ENCODE data around the gene HPCAL4.

The HPCAL4 gene

DNA sequence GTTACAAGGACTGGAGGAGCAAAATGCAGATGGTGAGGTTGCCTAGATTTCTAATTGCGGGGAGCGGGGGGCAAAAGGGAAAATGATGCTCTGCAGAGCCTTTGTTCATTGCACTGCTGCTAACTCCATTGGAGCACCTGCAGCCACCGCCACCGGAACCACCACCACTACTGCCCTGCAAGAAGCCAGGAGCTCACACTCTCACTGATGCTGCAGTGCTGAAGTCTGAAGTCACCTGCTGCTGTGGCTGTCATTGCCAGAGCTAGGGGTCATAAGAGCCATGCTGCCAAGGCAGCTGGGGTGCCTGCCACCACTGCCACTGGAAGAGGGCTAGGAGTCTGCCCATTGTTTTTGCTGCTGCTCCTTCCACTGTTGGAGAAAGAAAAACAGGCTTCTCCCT lies 7.3 kb upstream of the HPCAL4 start:
- ChIA-PET CTCF (no interaction called here), POLR2A (no interaction called here)
- no peak overlapping the region for H3K27ac ChIP-seq (ENCODE audit: extremely low read depth, low read depth, low read length)
- TF ChIP-seq, protein P1, sequence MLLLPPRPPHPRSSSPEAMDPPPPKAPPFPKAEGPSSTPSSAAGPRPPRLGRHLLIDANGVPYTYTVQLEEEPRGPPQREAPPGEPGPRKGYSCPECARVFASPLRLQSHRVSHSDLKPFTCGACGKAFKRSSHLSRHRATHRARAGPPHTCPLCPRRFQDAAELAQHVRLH (tag by site-specific recombination; IDR thresholded peaks at IDR 0.05) = no peak
- TF ChIP-seq ZNF791 (tag by site-specific recombination; IDR thresholded peaks at IDR 0.05) = no peak
- no peak for TF ChIP-seq OSR2 (tag by site-specific recombination; IDR thresholded peaks at IDR 0.05)
- no peak for TF ChIP-seq SCRT2 (tag by site-specific recombination; IDR thresholded peaks at IDR 0.05)
- no peak for TF ChIP-seq ZNF292 (tag by site-specific recombination; IDR thresholded peaks at IDR 0.05; ENCODE audit: borderline replicate concordance, low read depth)
- TF ChIP-seq ZFHX2 (tag by site-specific recombination; conservative IDR thresholded peaks at IDR 0.05) = no peak
- no peak for TF ChIP-seq KLF8 (tag by site-specific recombination; IDR thresholded peaks at IDR 0.05)
- TF ChIP-seq YY1 (tag by site-specific recombination; IDR thresholded peaks at IDR 0.05) = no peak
- TF ChIP-seq ZNF335 (tag by site-specific recombination; conservative IDR thresholded peaks at IDR 0.05) = no peak
- no peak for TF ChIP-seq BCL11B (tag by site-specific recombination; IDR thresholded peaks at IDR 0.05; ENCODE audit: low read depth)
- no peak for TF ChIP-seq ZNF664 (tag by site-specific recombination; IDR thresholded peaks at IDR 0.05)
- TF ChIP-seq, protein P2, sequence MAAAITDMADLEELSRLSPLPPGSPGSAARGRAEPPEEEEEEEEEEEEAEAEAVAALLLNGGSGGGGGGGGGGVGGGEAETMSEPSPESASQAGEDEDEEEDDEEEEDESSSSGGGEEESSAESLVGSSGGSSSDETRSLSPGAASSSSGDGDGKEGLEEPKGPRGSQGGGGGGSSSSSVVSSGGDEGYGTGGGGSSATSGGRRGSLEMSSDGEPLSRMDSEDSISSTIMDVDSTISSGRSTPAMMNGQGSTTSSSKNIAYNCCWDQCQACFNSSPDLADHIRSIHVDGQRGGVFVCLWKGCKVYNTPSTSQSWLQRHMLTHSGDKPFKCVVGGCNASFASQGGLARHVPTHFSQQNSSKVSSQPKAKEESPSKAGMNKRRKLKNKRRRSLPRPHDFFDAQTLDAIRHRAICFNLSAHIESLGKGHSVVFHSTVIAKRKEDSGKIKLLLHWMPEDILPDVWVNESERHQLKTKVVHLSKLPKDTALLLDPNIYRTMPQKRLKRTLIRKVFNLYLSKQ (tag by site-specific recombination; IDR thresholded peaks at IDR 0.05; ENCODE audit: borderline replicate concordance) = no peak
- TF ChIP-seq, protein P3, sequence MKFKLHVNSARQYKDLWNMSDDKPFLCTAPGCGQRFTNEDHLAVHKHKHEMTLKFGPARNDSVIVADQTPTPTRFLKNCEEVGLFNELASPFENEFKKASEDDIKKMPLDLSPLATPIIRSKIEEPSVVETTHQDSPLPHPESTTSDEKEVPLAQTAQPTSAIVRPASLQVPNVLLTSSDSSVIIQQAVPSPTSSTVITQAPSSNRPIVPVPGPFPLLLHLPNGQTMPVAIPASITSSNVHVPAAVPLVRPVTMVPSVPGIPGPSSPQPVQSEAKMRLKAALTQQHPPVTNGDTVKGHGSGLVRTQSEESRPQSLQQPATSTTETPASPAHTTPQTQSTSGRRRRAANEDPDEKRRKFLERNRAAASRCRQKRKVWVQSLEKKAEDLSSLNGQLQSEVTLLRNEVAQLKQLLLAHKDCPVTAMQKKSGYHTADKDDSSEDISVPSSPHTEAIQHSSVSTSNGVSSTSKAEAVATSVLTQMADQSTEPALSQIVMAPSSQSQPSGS (tag by site-specific recombination; IDR thresholded peaks at IDR 0.05; ENCODE audit: low read depth) = no peak
- TF ChIP-seq ZNF391 (tag by site-specific recombination; IDR thresholded peaks at IDR 0.05; ENCODE audit: borderline replicate concordance, low read depth) = no peak
- TF ChIP-seq RBAK (tag by site-specific recombination; IDR thresholded peaks at IDR 0.05) = no peak
- TF ChIP-seq, protein P4, sequence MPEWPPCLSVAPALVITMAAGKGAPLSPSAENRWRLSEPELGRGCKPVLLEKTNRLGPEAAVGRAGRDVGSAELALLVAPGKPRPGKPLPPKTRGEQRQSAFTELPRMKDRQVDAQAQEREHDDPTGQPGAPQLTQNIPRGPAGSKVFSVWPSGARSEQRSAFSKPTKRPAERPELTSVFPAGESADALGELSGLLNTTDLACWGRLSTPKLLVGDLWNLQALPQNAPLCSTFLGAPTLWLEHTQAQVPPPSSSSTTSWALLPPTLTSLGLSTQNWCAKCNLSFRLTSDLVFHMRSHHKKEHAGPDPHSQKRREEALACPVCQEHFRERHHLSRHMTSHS (tag by site-specific recombination; IDR thresholded peaks at IDR 0.05) = no peak
- no peaks in the 10 kb centered on the region for H3K9me3 ChIP-seq (ENCODE audit: control insufficient read depth, insufficient read depth, low read depth, low read length)
- no peak overlapping the region for H3K4me3 ChIP-seq (ENCODE audit: low read depth, low read length)
- no peaks in the 10 kb centered on the region for H3K4me1 ChIP-seq (ENCODE audit: control insufficient read depth, insufficient read depth, low read length)
- no peaks in the 10 kb centered on the region for H3K36me3 ChIP-seq (ENCODE audit: control insufficient read depth in 2 of 2, insufficient read depth in 1 of 2, low read length in 2 of 2)

DNA sequence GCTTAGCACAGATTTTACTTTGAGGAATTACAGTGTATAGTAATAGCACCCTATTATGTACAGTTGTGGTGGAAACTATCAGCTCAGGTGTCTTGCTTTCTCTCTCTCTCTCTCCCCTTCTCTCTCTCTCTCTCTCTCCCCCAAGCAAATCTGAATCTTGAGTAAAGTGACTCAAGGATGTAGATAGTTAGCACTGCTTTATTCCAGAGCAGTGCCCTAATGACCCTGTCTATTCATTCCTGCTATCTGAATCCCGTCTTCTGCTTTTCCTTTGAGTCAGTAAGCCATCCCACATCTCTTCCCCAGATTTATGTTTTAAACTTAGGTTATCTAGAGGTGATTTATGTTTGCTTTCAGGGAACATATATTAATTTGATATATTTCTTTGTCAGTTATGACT lies 5.2 kb upstream of the HPCAL4 start:
- H3K9me3 ChIP-seq (ENCODE audit: control insufficient read depth, insufficient read depth, low read depth, low read length) = no peaks in the 10 kb centered on the region
- no peaks in the 10 kb centered on the region for H3K36me3 ChIP-seq (ENCODE audit: control insufficient read depth in 2 of 2, insufficient read depth in 1 of 2, low read length in 2 of 2)
- TF ChIP-seq ZNF555 (tag by site-specific recombination; conservative IDR thresholded peaks at IDR 0.05) (no peak), ZNF366 (tag by site-specific recombination; conservative IDR thresholded peaks at IDR 0.05) (0 out of 2 replicates have a peak, but pooled peaks have one; percentile 26), GFI1B (tag by site-specific recombination; IDR thresholded peaks at IDR 0.05) (0 out of 2 replicates have a peak, but pooled peaks have one; percentile 29)
- CTCF ChIA-PET = interaction anchor here (0.7 to 1.2 kb wide), 3 partner anchors 24 to 90 kb away, joined by 3 to 5 read pairs (median 3); no protein-coding TSS in a partner anchor
- H3K27ac ChIP-seq (ENCODE audit: extremely low read depth, low read depth, low read length) = no peak overlapping the region
- no peak overlapping the region for H3K4me3 ChIP-seq (ENCODE audit: low read depth, low read length)
- no peaks in the 10 kb centered on the region for H3K4me1 ChIP-seq (ENCODE audit: control insufficient read depth, insufficient read depth, low read length)
- POLR2A ChIA-PET = no interaction called here

DNA sequence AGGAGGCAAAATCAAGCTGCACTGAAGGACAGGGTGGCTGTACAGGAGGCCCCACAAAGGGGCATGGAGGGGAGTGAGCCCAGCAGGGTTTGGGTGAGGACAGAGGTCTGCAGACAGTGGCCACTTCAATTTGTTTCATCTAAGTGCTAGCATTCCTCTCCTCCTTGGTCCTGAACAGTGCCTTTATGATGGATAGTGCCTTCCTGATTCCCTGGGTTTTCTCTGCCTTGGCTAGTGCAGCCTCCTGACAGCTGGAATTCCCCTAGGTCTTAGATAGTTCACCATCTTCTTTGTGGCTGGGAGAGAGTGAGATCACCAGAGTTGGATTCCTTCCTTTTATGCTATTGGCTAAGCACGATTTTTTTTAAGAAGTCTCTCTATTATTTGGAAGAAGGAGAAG lies 3.8 kb upstream of the HPCAL4 start:
- Histone ChIP-seq H3K27ac (ENCODE audit: extremely low read depth, low read depth, low read length) (no peak overlapping the region), H3K36me3 (ENCODE audit: control insufficient read depth in 2 of 2, insufficient read depth in 1 of 2, low read length in 2 of 2) (no peaks in the 10 kb centered on the region), H3K4me1 (ENCODE audit: control insufficient read depth, insufficient read depth, low read length) (no peaks in the 10 kb centered on the region), H3K4me3 (ENCODE audit: low read depth, low read length) (no peak overlapping the region), H3K9me3 (ENCODE audit: control insufficient read depth, insufficient read depth, low read depth, low read length) (no peaks in the 10 kb centered on the region)
- CTCF ChIA-PET = interaction anchor here (2.3 kb wide), 1 partner anchor 37 kb away, joined by 13 read pairs; no protein-coding TSS in a partner anchor
- POLR2A ChIA-PET = no interaction called here
- no peak for TF ChIP-seq SCRT2 (tag by site-specific recombination; IDR thresholded peaks at IDR 0.05)
- TF ChIP-seq ZNF366 (tag by site-specific recombination; conservative IDR thresholded peaks at IDR 0.05) = peak; percentile 67
- TF ChIP-seq KLF10 (tag by site-specific recombination; IDR thresholded peaks at IDR 0.05) = no peak
- TF ChIP-seq, protein P5, sequence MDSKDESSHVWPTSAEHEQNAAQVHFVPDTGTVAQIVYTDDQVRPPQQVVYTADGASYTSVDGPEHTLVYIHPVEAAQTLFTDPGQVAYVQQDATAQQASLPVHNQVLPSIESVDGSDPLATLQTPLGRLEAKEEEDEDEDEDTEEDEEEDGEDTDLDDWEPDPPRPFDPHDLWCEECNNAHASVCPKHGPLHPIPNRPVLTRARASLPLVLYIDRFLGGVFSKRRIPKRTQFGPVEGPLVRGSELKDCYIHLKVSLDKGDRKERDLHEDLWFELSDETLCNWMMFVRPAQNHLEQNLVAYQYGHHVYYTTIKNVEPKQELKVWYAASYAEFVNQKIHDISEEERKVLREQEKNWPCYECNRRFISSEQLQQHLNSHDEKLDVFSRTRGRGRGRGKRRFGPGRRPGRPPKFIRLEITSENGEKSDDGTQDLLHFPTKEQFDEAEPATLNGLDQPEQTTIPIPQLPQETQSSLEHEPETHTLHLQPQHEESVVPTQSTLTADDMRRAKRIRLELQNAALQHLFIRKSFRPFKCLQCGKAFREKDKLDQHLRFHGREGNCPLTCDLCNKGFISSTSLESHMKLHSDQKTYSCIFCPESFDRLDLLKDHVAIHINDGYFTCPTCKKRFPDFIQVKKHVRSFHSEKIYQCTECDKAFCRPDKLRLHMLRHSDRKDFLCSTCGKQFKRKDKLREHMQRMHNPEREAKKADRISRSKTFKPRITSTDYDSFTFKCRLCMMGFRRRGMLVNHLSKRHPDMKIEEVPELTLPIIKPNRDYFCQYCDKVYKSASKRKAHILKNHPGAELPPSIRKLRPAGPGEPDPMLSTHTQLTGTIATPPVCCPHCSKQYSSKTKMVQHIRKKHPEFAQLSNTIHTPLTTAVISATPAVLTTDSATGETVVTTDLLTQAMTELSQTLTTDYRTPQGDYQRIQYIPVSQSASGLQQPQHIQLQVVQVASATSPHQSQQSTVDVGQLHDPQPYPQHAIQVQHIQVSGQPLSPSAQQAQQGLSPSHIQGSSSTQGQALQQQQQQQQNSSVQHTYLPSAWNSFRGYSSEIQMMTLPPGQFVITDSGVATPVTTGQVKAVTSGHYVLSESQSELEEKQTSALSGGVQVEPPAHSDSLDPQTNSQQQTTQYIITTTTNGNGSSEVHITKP (tag by site-specific recombination; IDR thresholded peaks at IDR 0.05) = peak; percentile 51
- TF ChIP-seq ZNF184 (tag by site-specific recombination; IDR thresholded peaks at IDR 0.05) = no peak
- TF ChIP-seq ZNF621 (tag by site-specific recombination; IDR thresholded peaks at IDR 0.05) = no peak
- TF ChIP-seq ZBTB7A (tag by site-specific recombination; IDR thresholded peaks at IDR 0.05; ENCODE audit: low read depth) = no peak
- TF ChIP-seq ZNF423 (tag by site-specific recombination; IDR thresholded peaks at IDR 0.05) = no peak
- TF ChIP-seq ZNF292 (tag by site-specific recombination; IDR thresholded peaks at IDR 0.05; ENCODE audit: borderline replicate concordance, low read depth) = no peak

Measured in HEK293 (cell line).